ENCODE data around the gene RAPGEF1.

DNA sequence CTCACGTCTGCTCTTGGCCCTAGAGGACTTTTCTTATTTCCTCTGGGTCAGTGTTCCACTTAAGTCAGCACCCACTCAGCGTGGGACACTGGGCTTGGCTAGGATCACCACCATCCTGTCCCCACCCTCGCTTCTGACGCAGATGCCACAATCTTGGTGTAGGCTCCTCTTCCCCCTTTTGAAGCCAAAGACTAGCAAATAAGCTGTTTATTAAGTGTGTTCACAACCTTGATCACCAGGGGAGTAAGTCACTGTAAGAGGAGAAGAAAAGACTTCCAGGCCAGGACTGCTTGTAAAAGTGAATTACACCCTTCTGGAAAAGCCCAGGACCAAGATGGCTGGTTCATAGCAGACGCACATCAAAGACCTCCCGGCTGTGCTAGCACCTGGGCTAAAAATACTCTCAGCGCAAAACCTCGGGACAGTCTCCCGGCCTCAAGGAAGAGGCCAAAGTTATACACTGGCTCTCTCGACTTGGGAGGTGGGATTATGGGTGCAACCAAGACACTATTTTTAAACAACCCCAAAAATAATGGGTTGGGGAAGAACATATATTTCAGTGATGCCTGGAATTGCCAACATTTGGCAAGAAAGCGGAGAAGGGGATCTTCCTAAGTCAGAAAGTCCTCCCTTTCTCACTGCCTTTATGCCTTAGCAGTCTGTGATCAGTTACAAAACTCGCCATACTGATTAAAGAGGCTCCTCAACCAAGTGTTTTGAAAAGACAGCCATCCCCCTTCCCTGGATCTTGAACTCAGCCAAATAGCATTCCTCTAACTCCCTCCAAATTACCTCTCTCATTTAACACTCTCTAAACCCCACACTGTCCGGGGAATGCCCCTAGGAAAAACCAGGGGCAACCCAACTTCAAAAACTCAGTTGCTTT, 69.4 kb downstream of the RAPGEF1 start:
- TF ChIP-seq, protein P1, sequence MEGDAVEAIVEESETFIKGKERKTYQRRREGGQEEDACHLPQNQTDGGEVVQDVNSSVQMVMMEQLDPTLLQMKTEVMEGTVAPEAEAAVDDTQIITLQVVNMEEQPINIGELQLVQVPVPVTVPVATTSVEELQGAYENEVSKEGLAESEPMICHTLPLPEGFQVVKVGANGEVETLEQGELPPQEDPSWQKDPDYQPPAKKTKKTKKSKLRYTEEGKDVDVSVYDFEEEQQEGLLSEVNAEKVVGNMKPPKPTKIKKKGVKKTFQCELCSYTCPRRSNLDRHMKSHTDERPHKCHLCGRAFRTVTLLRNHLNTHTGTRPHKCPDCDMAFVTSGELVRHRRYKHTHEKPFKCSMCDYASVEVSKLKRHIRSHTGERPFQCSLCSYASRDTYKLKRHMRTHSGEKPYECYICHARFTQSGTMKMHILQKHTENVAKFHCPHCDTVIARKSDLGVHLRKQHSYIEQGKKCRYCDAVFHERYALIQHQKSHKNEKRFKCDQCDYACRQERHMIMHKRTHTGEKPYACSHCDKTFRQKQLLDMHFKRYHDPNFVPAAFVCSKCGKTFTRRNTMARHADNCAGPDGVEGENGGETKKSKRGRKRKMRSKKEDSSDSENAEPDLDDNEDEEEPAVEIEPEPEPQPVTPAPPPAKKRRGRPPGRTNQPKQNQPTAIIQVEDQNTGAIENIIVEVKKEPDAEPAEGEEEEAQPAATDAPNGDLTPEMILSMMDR (conservative IDR thresholded peaks at IDR 0.05 in 1 of 2, IDR thresholded peaks at IDR 0.05 in 1 of 2; ENCODE audit: low read depth in 1 of 2, low read length in 2 of 2), result no peak
- TF ChIP-seq EZH2 (IDR thresholded peaks at IDR 0.05; ENCODE audit: low read length, missing control alignments), result no peak

Measured in fibroblast of lung (primary cell).